HG03571 (cell line): ENCODE measurements around the gene THRB.

Experiments used
- ATAC-seq: cut with Tn5 transposase; IDR thresholded peaks from one replicate; pipeline ENCODE4 v1.9.1; 2021; ENCODE audit not compliant: unreplicated experiment

Gene THRB

DNA sequence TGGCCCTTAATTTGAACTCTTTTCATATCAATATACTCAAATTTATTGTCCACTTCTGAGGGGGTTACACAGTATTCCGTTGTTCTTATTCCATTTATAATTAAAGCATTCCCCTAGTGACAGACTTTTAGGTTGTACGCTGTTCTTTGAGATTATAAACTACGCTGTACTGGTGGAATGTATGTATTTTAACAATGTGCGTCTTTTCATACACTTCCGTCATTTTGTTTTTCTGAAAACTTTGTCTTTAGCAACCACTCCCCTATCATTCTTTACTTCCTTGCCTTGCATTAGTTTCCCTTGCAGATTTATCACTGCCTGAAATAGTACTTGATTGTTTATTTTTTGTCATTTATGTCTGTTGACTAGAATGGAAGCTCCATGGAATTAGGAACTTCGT is 137.0 kb downstream of the THRB start:
- ATAC-seq: no peak

DNA sequence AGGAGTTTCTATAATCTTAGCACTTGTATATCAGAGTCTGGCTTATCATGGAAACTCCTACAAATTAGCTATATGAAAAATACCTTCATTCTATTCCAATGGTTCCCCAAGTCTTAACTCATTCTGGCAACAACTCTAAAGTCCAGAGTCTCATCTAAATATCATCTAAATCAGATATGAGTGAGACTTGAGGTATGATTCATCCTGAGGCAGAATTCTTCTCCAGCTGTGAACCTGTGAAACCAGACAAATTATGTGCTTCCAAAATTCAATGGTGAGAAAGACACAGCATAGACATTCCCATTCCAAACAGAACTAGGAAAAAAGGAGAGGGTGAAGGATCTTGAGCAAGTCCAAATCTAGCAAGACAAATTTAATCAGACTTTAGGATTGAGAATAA is 138.8 kb downstream of the THRB start:
- ATAC-seq: no peak

DNA sequence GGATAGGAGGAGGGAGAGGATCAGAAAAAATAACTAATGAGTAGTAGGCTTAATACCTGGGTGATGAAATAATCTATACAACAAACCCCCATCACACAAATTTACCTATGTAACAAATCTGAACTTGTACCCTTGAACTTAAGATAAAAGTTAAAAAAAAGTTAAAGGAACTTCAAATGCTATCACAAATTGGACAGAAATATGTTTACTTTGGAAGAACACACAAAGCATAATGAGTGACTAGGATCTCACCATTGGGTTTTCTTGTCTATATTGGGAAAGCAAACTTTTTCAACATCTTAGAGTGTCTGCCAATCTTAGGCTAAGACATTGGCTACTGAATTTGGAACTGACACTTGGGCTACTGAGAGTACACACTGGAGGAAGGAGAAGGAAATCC is 140.4 kb downstream of the THRB start:
- no peak for ATAC-seq

DNA sequence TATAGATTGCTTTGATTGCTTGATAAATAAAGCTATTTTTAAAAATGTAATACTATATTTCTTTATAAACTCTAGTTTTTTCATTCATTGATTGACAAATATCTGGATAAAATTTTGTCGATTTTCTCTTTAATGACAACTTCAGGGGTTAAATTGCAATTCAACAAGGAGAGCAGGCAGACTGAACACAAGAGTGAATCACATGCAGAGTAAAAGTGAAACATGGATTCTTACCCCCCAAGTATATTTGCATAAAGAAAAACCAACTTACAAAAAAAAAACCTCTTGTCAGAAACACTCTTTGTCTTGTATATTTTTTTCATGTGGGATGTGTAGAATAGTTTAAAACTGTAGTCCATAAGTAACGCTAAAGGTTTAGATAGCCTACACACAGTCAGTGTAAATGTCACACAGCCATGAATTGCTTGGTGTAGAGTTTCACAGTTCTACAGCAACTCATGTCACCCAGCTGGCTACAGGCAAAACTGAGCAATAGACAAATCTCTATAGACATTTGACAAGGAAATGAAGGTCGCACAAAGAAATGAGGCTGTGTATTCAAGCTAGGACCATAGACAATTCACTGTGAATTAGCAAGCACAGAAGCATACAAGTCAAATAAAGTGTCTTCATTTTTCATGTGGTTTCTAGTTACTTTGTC is 141.6 kb downstream of the THRB start:
- no peak for ATAC-seq

GRCh38 chr3:24351779-24352469 is 142.7 kb downstream of the THRB start:
- ATAC-seq: no peak

DNA sequence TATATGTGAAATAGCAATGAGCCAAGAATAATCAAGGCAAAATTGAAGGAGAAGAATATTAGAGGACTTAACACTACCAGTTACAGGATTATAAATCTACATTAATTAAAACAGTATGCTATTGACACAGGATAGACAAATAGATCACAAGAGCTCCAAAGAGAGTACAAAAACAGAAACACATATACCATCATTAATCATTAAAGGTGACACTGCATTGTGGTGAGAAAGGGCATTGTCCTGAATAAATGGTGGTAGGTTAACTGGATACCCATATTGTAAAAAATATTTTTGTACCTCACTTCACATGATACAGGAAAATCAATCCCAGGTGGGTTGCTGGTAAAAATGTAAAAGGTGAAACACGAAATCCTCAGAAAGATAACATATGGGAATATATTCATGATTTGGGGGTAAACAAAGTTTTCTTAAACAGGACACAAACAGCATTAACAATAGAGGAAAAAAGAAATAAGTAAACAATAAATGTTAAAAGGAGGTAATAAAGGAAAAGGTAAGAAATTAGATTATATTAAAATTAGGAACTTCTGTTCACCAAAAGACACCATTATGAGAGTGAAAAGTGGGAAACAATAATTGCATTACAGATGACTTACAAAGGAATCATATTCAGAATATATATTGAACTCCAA is 145.2 kb downstream of the THRB start:
- ATAC-seq: no peak

GRCh38 chr3:24348348-24348747 is 146.3 kb downstream of the THRB start:
- ATAC-seq: no peak

DNA sequence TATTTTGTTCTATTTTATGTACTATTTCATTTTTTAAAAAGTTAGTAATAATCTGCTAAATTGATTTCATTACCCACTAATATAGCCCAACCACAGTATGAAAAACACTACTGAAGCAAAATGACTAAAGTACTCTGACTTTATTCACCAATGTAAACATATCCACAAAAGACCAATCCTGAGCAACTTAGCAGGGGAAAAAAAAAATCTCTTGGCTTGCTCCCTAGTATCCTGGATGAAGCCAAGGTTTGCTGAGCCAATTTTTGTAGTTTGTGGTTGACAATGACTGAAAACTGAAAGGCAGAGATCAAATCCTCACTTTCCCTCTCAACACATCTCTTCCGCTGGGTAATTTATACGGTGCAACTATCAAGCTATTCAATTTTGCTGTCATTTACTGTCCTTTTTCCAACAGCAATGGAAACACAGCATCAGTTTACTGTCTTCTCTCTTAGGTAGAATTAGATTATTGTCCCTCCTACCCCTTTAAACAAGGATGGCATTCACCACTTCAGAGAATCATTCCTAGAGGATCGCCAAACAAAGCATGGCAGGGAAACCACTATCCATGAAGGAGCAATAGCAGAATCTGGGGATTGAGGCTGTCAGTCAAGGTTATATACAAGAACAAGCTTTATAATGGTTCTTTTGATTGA is 149.7 kb downstream of the THRB start:
- no peak for ATAC-seq

DNA sequence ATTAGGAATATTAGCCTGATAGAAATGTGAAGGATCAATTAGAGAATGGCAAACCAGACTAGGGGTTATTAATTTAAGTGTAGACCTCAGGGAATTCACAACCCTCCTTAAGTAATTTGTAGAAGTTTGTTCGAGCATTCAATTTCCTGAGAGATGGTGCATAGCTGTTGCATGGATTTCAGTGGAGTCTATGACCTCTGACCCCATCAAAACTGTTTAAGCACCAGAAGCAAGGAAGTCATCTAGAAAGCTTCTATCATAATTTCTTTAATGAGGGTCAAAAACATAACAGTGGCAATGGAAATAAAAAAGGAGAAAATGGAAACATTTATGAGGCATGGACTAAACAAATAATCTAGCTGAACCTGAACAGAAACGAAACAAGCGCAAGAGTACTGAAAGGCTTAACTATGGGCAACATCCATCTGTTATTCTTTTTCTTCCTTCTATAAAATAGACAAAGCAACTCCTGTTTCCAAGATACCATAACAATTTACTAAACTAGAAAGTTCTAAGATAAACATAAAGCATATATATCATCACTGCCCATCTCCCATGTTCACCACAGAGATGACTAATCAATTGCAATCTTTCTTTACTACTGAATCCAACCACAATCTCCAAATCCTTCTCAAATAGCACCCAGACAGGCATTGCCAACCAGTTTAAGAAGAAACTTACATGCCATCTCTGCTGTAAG is 151.4 kb downstream of the THRB start:
- no peak for ATAC-seq

- ATAC-seq: no peak
These were observed 152.4 kb downstream of the THRB start for GRCh38 chr3:24342275-24342674.

DNA sequence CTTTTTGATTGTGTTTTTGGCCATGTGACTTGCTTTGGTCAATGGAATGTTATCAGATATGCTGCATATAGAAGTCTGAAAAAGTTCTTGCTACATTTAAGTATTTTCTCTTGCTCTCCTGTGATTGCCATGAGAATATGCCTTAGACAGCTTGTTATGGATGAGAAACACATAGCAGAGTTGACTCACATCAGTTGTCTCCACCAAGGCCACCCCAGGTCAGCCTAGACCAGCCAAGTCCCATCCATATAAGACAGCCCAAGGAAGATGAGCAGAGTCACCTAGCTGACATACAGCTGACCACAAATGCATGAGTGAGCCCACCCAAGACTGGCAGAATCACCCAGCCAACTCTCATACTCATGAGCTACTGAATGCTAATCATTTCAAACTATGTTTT is 153.0 kb downstream of the THRB start:
- ATAC-seq: no peak

DNA sequence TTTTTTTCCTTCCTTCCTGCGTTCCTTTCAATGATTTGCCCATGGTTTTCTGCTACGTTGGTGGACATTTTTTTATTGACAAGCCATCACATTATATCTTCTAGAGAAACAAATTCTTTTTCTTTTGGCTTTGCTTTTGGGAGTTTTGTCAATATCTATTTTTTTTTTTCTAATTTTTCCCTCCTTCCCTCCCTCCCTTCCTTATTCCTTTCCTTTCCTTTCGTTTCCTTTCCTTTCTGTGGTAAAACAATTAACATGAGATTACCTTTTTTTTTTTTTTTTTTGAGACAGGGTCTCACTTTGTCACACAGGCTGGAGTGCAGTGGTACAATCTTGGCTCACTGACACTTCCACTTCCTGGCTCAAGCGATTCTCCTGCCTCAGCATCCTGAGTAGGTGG is 153.7 kb downstream of the THRB start:
- no peak for ATAC-seq

- no peak for ATAC-seq
These were observed 154.5 kb downstream of the THRB start for GRCh38 chr3:24340161-24340560.

DNA sequence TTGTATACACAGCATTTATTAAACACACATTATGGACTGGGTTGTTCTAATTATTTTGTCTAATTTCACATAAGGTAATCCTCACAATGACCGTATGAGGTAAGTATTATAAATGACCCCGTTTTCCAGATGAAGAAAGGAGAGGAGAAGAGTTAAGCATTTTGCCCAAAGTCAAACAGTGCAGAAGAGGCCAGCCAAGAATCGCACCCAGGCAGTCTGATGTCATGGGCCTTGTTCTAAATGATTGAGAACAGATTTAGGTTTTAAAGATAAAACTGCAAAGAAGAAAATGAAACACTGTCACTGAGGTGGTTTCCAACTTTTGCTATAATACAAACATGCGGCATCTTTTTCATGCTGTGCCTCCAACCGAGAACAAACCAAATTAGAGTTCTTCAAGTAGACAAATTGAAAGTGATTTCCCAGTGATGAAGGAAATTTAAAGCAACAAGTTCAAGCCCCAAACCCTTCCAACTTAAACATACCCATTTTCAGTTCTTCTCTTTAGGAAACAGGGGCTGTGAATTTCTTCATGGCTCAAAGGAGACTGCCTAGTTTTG is 155.3 kb downstream of the THRB start:
- ATAC-seq: no peak

DNA sequence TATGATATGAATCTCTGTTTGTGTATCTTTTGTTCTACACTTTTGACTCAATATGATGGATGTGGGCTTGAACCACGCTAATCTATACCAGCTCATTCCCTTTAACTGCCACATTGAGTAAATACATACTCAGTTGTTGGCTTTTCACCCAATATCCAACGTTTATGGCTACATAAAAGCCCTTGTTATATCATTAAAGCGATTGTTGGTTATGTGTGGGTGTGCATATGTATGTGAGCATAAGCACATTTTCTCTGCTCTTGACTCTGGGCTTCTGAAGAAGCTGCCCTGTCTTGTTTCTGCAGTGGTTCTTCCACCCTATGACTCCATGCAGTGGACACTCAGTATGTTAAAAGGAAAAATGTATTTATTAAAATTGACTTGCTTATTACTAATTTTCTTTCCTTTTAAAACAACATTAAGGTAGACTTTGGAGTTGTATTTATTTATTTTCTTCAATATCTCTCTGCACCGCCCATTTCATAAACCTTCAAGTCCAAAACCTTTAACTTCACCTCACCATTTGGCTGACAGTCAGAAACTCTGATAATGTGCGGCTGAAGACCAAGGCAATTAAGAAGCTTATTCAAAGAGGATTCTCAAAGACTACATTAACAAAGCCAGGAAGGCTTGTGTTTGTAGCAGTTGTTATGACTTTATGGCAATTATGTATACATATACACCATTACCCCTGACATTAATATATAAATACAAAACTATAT is 156.1 kb downstream of the THRB start:
- no peak for ATAC-seq

DNA sequence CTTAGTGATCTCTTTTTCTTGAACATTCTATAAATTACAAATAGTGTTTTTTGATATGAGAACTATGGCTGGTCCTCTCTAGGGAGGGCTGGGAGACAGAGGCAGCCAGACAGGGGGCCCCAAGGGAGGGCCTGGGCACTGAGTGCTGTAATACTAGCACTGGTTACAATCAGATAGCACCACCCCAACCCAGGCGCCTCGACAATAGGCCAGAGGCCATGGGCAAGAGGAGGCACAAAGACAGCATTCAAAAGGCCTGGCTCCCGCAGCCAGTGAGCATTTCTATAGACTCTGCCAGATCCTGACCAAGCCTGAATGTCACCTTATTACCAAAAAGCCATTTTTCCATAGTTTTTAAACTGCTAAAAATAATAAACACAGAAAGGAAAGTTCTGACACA is 158.5 kb downstream of the THRB start:
- no peak for ATAC-seq

DNA sequence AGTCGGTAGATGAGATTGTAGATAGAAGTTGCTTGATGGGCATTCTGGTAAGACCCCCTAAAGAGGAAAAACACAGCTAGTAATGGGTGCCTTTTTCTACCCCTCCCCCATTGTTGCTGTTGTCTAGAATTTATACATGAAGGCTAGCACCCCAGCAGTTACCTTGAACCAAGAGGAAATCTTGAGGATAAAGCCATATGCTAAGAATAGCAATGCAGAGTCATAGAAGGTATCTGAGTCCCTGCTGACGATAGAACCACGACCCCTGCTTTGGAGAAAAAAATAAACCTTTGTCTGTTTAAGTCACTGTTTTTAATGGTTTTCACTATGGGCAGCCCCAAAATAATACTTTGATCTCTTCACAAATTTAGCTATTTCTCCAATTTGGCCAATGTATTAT is 162.6 kb downstream of the THRB start:
- no peak for ATAC-seq

GRCh38 chr3:24323272-24323671 is 171.4 kb downstream of the THRB start:
- no peak for ATAC-seq

DNA sequence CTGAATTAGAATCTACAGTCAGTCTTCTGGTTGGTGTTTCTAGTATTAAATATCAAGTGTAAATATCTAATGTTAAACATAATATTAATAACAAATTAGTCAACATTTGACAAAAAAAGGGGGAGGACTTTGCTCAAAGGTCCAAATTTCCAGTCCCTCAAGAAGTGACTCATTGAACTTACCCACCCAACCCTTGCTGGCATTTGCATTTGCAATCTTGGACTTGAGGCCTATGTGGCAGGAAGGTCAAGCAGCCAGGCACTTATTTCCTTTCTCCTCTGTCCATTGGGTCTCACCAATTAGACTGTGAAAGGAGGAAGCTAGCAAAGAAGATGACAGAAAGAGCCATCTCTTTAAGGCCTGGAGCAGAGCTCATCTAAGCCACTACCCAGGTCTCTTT is 174.0 kb downstream of the THRB start:
- no peak for ATAC-seq

GRCh38 chr3:24318677-24319287 is 175.9 kb downstream of the THRB start:
- ATAC-seq: no peak
